ENCODE results near the gene GDPD5. TPM values are rescaled to one million over a fixed set of nuclear protein-coding genes. Genes with fewer than 3 reads are reported as not detected.
A peak's percentile ranks its signal among the peaks of the same experiment; 100 is the strongest.

Gene GDPD5
- total RNA-seq, 1 experiment from 2014 or later: 109 TPM

DNA sequence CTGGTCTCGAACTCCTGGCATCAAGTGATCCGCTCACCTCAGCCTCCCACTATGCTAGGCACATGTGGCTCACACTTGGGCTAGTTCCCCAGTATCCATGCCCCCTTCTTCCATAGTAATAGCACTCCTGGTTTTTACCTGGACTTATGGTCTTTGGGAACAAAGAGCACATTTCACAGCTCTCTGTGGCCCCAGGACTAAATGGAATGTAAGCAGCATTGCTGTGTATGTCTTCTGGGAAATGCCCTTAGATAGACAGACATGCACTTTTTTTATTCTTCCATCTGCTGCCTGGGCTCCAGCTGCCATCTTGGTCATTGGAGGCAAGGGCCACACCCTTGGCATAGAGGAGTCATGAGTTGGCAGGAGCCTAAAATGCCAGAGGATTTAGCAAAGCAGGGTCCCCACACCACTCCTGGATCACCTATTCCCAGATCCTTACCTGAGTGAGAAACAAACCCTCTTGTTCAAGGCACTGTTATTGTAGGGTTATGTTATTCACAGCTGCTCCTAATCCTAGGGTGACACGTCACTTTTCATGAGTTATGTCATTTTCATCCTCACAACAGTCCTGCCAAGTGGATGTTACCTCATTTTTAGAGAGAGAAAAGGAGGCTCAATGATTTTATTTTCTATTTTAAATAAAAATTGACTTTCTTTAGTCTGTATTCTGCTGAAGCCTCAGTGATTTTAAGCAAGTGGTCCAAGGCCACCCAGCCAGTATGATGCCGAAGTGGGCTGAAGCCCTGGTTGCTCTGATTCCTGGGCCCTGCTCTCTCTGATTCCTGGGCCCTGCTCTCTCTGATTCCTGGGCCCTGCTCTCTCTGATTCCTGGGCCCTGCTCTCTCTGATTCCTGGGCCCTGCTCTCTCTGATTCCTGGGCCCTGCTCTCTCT is 15.7 kb upstream of the GDPD5 start:
- in situ Hi-C loops (cut with HindIII; ENCODE audit: low pct_unique_long_range_greater_than_20kb, low sequenced_read_pairs): no loop called here
- DNase-seq (ENCODE audit: low read depth, low spot score): no peak

DNA sequence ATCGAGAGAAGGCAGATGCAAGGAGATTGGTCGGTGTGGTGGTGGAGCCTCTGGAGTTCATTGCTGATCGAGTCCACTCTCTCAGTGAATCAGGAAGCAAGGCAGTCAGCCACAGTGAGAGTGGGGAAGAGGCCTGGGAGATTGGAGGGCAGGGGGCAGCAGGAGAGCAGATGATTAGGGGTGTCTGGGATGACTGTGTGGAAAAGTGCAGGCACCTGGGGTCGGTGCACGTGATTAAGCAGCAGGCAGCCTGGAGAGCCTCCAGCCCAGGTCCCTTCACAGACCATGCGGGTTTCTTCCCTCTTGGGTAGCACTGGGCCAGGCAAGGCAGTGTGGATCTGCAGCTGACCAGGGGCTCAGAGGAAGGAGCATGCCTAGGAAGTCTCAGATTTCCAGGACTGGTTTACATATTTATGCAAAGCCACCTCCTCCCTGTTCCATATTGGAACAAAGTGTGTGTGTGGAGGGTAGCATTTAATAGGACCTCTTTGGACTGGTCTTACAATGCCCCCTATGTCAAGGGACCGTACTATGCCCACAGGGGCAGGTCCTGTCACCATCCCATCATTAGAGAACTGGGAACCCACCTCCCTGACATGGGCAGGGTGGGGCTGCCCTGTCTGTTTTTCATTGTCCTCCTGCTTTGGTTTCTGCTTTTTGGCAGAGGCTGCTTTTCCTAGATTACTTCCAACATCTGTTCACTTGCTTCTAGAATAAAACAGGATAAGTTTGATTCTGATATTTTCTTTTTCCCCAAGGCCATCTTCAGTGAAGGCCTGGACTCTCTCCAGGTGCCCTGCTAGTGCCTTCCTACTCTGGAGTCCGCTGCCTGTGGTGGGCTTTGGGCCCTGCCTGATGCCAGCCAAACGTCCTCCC is 14.0 kb upstream of the GDPD5 start:
- in situ Hi-C loops (cut with HindIII; ENCODE audit: low pct_unique_long_range_greater_than_20kb, low sequenced_read_pairs): no loop called here
- DNase-seq (ENCODE audit: low read depth, low spot score): no peak

DNA sequence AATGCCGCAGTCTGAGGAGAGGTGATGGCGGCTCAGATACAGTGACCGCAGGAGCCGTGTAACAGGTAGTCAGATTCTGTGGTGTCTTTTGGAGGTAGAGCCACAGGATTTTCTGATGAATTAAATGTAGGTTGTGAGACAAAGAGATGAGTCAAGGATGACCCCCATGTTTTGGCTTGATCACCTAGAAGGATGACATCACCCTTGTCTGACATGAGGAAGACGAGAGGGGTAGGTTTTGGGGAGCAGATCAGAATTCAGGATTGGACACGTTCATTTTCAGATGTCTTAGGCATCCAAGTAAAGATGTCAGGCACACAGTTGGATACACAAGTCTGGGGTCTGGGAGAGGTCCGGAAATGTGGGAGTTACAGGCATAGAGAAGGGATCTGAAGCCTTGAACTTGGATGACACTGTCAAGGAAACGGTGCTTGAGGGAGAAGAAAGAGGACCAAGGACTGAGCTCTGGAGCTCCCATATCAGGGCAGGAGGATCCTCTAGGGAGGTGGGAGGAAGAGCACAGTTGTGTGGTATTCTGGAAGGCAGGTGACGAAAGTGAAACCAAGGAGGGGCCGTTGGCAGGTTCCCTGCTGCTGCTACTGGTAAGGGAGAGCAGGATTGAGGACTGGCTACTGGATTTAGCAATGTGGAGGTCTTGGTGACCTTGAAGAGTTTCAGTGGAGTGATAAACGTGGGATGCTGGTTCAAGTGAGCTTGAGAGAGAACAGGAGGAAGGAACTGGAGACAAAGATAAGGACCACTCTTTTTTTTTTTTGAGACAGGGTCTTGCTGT is 12.6 kb upstream of the GDPD5 start:
- no peak for DNase-seq (ENCODE audit: low read depth, low spot score)
- in situ Hi-C loops (cut with HindIII; ENCODE audit: low pct_unique_long_range_greater_than_20kb, low sequenced_read_pairs): no loop called here

DNA sequence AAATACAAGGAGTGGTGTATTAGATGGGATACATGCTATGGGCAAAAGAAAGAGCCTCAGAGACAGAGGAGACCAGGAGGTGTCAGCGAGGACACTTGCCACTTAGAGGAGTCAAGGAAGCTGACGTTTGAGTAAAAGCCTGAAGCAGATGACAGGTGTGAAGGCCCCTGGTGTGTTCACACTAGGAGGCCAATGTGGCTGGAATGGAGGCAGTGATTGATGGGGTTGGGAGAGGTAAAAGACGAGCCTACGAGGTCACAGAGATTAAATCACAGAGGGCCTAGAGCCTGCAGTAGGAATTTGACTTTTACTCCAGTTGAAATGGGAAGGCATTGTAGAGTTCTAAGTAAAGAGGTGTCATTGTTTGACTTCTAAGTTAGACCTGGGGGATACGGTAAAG is 12.0 kb upstream of the GDPD5 start:
- DNase-seq (ENCODE audit: low read depth, low spot score): no peak
- in situ Hi-C loops (cut with HindIII; ENCODE audit: low pct_unique_long_range_greater_than_20kb, low sequenced_read_pairs): no loop called here

DNA sequence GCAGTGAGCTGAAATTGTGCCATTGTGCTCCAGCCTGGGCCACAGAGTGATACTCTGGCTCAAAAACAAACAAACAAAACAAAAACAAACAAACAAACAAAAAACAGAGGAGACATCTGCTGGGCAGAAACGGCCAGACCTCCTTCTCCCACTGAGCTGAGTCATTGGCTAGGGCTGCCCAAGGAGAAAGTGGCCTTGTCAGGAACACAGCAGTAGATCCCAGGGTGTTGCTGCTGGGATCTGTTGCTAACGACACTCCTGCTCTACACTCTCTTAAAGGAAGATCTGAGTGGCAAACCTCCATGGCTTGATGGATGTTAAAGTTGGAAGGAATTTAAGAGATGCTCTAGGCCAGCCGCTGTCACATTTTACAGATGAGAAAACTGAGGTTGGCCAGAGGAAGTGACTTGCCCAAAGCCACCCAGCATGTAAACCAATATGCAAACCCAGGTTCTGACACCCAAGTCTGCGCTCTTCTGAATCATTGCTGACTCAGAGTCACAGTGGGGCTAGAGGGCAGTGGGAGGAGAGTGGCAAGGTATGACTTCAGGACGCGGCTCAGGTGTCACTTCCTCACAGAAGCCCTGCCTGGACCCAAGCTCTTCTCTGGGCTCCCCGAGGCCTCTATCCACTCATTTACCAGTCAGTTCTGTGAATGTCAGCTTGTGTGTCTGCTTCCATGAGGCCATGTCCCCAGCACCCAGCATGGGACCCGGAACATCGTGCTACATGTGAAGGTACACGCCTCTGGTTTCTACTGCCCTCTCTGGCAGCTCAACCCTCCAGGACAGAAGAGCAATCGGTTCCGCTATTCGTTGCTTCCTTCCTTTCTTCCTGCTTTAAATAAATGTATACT is 11.3 kb upstream of the GDPD5 start:
- in situ Hi-C loops (cut with HindIII; ENCODE audit: low pct_unique_long_range_greater_than_20kb, low sequenced_read_pairs): no loop called here
- DNase-seq (ENCODE audit: low read depth, low spot score): no peak

DNA sequence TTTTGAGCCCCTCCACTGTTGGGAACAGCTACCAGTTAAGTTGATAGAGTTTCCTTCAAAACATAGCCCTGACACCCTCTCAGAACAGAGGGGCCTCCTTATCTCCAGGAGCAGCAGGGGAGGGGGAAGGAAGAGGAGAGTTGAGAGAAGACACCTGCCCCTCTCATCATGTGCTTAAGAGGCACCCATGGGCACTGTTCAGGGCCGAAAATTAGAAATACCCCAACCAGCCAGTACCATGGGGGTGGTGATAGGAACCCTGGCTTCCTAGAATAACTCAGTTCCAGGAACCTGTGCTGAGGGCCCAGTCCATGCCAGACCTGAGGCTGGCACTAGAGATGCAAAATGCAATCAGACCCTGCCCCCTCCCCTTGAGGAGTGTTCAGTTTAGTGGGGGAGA is 9.3 kb upstream of the GDPD5 start:
- no peak for DNase-seq (ENCODE audit: low read depth, low spot score)
- in situ Hi-C loops (cut with HindIII; ENCODE audit: low pct_unique_long_range_greater_than_20kb, low sequenced_read_pairs): no loop called here

DNA sequence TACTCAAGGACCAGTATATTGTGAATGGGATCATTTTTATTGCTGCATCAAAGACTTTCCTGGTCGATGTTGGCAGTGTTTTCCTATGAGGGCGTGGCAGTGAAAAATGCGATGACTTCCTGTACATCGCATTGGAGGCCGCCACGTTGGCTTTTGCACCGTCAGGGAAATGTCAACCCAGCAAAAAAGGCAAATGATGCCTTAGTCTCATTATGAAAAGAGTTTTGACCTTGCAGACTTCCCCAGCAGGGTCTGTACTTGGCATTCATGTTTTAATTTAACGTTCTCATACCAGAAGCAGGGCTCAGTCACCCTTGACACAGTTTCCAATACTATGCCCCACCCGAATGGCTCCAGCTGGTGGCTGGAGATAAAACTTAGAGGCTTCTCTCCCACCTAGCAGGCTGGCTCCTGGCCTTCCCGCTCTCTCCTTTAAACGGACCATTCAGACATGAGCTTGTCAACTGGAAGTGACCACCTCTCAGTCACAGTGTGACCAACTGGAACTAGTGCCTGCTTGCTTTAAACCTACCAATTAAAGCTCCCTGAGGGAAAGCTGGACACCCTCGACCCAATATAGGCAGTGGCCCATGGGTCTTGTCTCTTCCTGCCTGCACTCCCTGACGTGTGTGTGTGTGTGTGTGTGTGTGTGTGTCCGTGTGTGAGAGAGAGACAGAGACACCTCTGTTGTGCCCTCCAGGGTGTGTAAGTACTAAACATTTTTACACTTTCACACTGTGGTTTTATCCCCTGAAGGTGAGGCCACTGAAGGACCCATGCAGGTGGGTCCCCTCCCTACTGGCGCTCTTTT is 8.7 kb upstream of the GDPD5 start:
- in situ Hi-C loops (cut with HindIII; ENCODE audit: low pct_unique_long_range_greater_than_20kb, low sequenced_read_pairs): no loop called here
- DNase-seq (ENCODE audit: low read depth, low spot score): no peak

DNA sequence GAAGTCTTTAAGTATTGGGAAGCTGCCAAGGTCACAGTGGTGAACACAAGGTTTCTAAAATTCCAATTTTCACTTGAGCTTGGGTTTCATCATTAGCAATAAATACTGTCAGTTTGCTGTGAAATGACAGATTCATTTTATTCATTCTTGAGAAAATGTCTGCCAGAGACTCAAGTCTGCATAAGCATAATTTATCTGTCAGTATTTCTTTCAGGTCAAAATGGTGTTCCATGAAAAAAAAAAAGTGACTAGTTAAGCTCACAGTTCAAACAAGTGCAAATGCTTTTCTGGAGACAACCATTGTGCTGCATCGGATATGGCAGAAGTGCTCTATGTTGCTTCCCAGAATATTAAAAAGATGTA is 8.1 kb upstream of the GDPD5 start:
- DNase-seq (ENCODE audit: low read depth, low spot score): no peak
- in situ Hi-C loops (cut with HindIII; ENCODE audit: low pct_unique_long_range_greater_than_20kb, low sequenced_read_pairs): no loop called here

DNA sequence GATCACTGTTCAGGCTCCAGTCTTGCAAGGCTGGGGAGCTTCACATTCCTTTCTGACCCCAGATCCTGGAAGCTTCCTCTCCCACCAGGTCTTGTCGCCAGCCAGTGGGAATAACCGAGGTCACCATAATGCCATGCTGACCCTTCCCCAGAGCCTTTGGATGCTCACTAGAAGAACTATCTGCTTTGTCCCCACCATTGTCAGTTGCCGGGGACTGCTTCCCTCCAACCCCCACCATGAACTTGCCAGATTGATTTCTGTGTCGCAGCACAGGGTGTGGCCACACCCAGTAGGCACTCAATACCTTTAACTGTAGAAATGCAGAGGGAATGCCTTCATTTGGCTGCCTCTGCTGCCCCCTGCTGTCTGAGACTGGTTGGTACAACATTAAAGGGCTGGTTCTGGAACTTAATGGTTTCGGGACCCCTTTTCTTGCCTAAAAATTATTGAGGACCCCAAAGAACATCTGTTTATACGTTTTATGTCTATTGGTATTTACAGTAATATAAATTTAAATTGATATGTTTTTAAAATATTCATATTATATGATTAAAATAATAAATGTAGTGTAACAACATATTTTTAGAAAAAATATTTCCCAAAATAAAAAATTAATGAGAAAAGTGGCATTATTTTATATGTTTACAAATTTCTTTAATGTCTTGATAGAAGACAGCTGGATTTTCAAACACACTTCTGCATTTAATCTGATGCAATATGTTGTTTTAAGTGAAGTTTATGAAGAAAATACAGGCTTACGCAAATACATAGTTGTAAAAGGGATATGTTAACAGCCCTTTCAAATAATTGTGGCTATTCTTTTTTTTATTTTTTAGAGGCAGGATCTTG is 6.7 kb upstream of the GDPD5 start:
- in situ Hi-C loops (cut with HindIII; ENCODE audit: low pct_unique_long_range_greater_than_20kb, low sequenced_read_pairs): no loop called here
- peak; percentile 88 for DNase-seq (ENCODE audit: low read depth, low spot score)

DNA sequence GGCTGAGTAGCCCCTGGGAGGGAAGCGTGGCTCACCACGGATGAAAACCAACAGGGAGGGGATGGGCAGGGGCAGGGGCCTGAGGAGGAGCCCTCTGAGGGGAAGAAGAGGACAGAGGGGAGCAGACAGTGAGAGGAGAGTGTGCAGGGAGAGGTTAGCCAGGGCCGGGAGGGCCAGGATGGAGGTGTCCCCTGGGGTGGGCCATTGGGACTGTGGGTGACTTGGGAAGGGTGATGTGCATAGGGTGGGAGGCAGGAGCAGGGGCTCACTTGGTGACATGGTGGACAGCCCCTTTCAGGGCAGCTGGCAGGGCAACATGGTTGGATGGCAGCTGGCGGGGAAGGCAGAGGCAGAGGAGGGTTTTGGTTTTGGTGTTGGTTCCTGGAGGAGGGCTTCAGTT is 5.6 kb upstream of the GDPD5 start:
- no peak for DNase-seq (ENCODE audit: low read depth, low spot score)
- in situ Hi-C loops (cut with HindIII; ENCODE audit: low pct_unique_long_range_greater_than_20kb, low sequenced_read_pairs): no loop called here

DNA sequence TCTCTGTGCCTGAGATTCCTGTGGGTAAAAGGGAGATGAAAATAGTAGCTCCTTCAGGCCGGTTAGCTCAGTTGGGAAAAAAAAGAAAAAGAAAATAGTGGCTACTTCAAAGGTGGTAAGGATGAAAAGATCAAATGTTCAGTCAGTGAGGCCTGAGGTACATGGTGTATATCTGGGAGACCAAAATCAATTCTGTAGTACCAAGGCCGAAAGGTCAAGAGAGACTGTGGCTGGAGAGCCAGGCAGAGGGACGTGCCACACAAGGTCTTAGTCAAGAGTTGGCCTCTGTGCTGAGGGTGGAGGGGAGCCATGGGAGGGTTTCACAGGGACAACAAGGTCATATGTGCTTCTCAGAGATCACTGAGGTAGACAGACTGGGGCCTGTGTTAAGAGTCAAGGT is 4.8 kb upstream of the GDPD5 start:
- in situ Hi-C loops (cut with HindIII; ENCODE audit: low pct_unique_long_range_greater_than_20kb, low sequenced_read_pairs): no loop called here
- DNase-seq (ENCODE audit: low read depth, low spot score): no peak

DNA sequence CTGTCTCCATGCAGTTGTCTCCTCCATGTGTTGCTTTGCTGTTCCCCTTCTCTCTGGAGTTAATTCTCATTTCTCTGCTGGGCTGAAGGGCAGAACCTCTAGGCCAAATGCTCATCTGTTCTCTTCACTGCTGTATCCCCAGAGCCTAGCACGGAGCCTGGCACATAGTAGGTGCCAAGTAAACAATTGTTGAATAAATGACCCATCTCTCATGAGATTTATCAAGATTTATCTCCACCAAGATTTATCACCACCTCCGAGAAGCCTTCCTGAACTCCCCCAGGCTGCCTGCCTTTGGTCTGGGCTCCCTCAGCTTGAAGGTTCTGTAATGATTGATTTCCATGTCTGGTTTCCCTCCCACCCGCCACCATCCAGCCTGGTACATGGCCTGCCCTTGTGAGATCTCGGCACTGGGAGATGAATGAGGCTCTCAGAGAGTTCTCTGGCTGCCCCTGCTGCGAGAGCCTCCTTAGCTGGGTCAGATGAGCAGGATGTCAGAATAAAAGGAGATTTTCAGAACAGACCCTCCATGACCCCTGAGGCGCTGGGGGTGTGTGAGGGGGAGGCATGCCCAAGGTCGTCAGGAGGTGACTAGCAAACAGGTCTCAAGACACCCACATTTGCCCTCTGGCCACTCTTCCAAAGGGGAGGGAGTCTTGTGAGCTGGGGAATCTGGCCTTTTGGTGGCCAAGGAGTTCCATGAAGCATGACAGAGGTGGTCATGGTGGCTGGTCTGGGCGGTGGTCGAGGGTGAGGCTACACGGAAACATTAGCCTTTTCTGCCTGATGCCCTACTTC is 2.4 kb upstream of the GDPD5 start:
- peak; percentile 100 for DNase-seq (ENCODE audit: low read depth, low spot score)
- in situ Hi-C loops (cut with HindIII; ENCODE audit: low pct_unique_long_range_greater_than_20kb, low sequenced_read_pairs): no loop called here

DNA sequence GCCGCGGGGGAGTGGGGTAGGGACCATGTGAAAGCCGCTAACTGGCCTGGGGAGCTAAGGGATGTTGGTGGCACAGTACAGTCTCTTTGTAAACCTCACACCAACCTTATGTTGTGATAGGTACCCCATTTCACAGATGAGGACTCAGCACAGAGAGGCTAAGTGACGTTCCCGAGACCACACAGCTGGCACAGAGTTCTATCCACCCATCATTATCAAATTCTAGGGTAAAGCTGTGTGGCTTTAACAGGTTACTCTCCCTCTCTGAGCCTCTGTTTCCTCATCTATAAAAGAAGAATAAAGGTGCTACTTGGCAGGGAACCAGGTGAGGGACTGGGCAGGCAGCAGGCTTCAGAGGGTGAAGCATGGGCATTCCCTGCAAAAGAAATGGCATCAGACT is 1.4 kb upstream of the GDPD5 start:
- in situ Hi-C loops (cut with HindIII; ENCODE audit: low pct_unique_long_range_greater_than_20kb, low sequenced_read_pairs): no loop called here
- no peak for DNase-seq (ENCODE audit: low read depth, low spot score)

DNA sequence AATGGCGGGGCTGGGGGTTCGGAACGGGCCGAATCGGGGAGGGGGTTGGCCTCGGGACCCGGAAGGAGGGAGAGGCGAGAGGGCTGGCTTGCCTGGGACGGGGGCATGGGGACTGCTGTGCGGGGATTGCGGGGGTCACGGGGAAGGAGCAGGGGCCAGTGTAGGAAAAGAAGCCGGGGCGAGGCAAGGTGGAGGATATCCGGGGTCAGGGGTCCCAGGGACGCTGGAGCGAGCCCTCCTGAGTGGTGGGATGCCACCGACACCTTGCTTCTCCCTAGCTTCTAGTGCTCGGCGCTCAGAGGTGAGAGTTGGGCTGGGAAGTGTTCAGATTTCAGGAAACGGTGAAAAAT is 426 bp upstream of the GDPD5 start:
- no peak for DNase-seq (ENCODE audit: low read depth, low spot score)
- in situ Hi-C loops (cut with HindIII; ENCODE audit: low pct_unique_long_range_greater_than_20kb, low sequenced_read_pairs): no loop called here

Measured in SK-MEL-5 (cell line).